HG02840 (cell line): ENCODE data around the gene MUCL3.
"Not testable (repeated sequence)": the region's sequence is repeated elsewhere in the genome, so short reads cannot be mapped to it uniquely, and the experiment has no call there.

Experiments
- ATAC-seq: cut with Tn5 transposase; IDR thresholded peaks from one replicate; pipeline ENCODE4 v1.9.1; 2021; ENCODE audit warnings: mild to moderate bottlenecking, moderate library complexity, moderate number of reproducible peaks; ENCODE audit not compliant: unreplicated experiment, low FRiP score

Gene MUCL3

GRCh38 chr6:30979141-30979540 is 38.4 kb downstream of the MUCL3 start:
- ATAC-seq = no peak

GRCh38 chr6:30979690-30980089 is 38.9 kb downstream of the MUCL3 start:
- no peak for ATAC-seq

- no peak for ATAC-seq
Measured at GRCh38 chr6:30981942-30982772, 41.4 kb downstream of the MUCL3 start.

- no peak for ATAC-seq
Measured at GRCh38 chr6:30983439-30983838, 42.7 kb downstream of the MUCL3 start, which contains the start of gene MUC21. TSS of gene MUC21 (plus strand) at chr6:30983718. CDS start at chr6:30983959, 241 bp downstream.

- ATAC-seq = no peak
Measured at GRCh38 chr6:30985490-30985889, 44.7 kb downstream of the MUCL3 start.

GRCh38 chr6:30987304-30987703 is 46.5 kb downstream of the MUCL3 start:
- ATAC-seq = no peak

- no peak for ATAC-seq
Measured at GRCh38 chr6:30988209-30988825, 47.5 kb downstream of the MUCL3 start.

GRCh38 chr6:30990422-30991086 is 49.8 kb downstream of the MUCL3 start:
- ATAC-seq = no peak

- ATAC-seq = no peak
Measured at GRCh38 chr6:30991891-30992290, 51.1 kb downstream of the MUCL3 start.

- ATAC-seq = no peak
Measured at GRCh38 chr6:30997301-30997700, 56.5 kb downstream of the MUCL3 start.

GRCh38 chr6:30998785-30999184 is 58.0 kb downstream of the MUCL3 start:
- ATAC-seq = no peak

- not testable (repeated sequence) for ATAC-seq
Measured at GRCh38 chr6:31000067-31000860, 59.5 kb downstream of the MUCL3 start.

GRCh38 chr6:31001281-31001888 is 60.6 kb downstream of the MUCL3 start:
- ATAC-seq = no peak

GRCh38 chr6:31002471-31002870 is 61.7 kb downstream of the MUCL3 start:
- no peak for ATAC-seq
